K562 (cell line): ENCODE data around the gene SPATA2L. TPM values are rescaled to one million over a fixed set of nuclear protein-coding genes. Genes with fewer than 3 reads are reported as not detected.

Experiments
- ARID1B ChIP-seq: fragments of 450-650 bp; IDR thresholded peaks from 2 replicates; pipeline ENCODE4 v1.6.1; 2016; ENCODE audit warnings: antibody characterized with exemption, mild to moderate bottlenecking, inconsistent platforms
- ARID4B ChIP-seq: sonication (generic); formaldehyde crosslinking; IDR thresholded peaks from 2 replicates; pipeline ENCODE4 v1.8.0; 2022; ENCODE audit warnings: mild to moderate bottlenecking, missing genetic modification reagents
- HNRNPLL ChIP-seq: fragments of 200-400 bp; formaldehyde crosslinking; IDR thresholded peaks from 2 replicates; pipeline ENCODE4 v1.6.1; 2017; ENCODE audit warnings: low read length, low read depth, mild to moderate bottlenecking; ENCODE audit not compliant: poor library complexity, severe bottlenecking
- RBM22 ChIP-seq: fragments of 200-400 bp; formaldehyde crosslinking; IDR thresholded peaks from 2 replicates; pipeline ENCODE4 v1.6.1; 2018; ENCODE audit warnings: low read length, low read depth; ENCODE audit not compliant: poor library complexity, severe bottlenecking
- ZNF511 ChIP-seq: sonication (generic); formaldehyde crosslinking; IDR thresholded peaks from 2 replicates; pipeline ENCODE4 v1.8.0; 2022; ENCODE audit warnings: mild to moderate bottlenecking, missing genetic modification reagents
- polyA plus RNA-seq, 8 experiments: library from polyadenylated mRNA; depleted of rRNA in 4 of 8; stranded (reverse) in 5 of 8; unstranded in 3 of 8; fragments of >200 nt; fragmentation: Nextera tagmentation in 2 of 8; fragmentation: Illumina TruSeq in 1 of 8; extraction: Ambion mirVana in 2 of 8; extraction: Trizol in 1 of 8; gene quantifications; 2 replicates each; pipeline versions ENCODE4 v1.2.1 to v1.2.3, GENCODE V29; 2011 to 2014; ENCODE audit warnings: inconsistent platforms in 1 of 8, missing spikeins in 1 of 8
- total RNA-seq, 7 experiments: library from RNA; depleted of rRNA in 6 of 7; stranded (reverse); fragments of >200 nt in 6 of 7; fragmentation: Illumina TruSeq in 2 of 7; extraction: Trizol in 2 of 7; gene quantifications; 2 replicates each; pipeline versions ENCODE4 v1.2.1 to v1.2.3, GENCODE V29; 2011 to 2021; ENCODE audit warnings: low replicate concordance in 1 of 7

The SPATA2L gene
- total and polyA plus RNA-seq, 9 of the 15 experiments (the other 6 are each of a cell fraction or from before 2014, with no cell fraction given), result 0.13 to 19.2 (median 4.8) TPM; not detected in 1

- peak; percentile 52 for TF ChIP-seq RBM22
- TF ChIP-seq ARID4B (CRISPR knock-in tag), result peak; percentile 64
- 0 out of 2 replicates have a peak, but pooled peaks have one; percentile 15 for TF ChIP-seq ZNF511 (CRISPR knock-in tag)
- no peak for TF ChIP-seq ARID1B
- TF ChIP-seq HNRNPLL, result peak; percentile 28
Measured at GRCh38 chr16:89722392-89723278, 21.1 kb upstream of the SPATA2L start (continued).
